HepG2 (cell line): ENCODE measurements around the gene ITPR1. TPM values are rescaled to one million over a fixed set of nuclear protein-coding genes. Genes with fewer than 3 reads are reported as not detected.

Experiments
- ESRRA ChIP-seq: sonication (generic); formaldehyde crosslinking; IDR thresholded peaks from 2 replicates; pipeline ENCODE4 v1.5.1; 2020; ENCODE audit warnings: mild to moderate bottlenecking, low read depth, missing genetic modification reagents
- HNF4G ChIP-seq, 2 experiments: sonication (generic) in 1 of 2; formaldehyde crosslinking in 1 of 2; IDR thresholded peaks; 2 replicates each; pipeline versions ENCODE4 v1.4.0 to v1.6.1; 2011 to 2020; ENCODE audit warnings: borderline replicate concordance in 2 of 2, low read depth in 2 of 2, mild to moderate bottlenecking in 2 of 2, low read length in 1 of 2, missing genetic modification reagents in 1 of 2, moderate library complexity in 1 of 2
- RERE ChIP-seq: IDR thresholded peaks from 2 replicates; pipeline ENCODE4 v1.6.1; 2016; ENCODE audit warnings: low read depth, missing genetic modification reagents, missing compliant biosample characterization
- RFX1 ChIP-seq: fragments of 450-650 bp; IDR thresholded peaks from 2 replicates; pipeline ENCODE4 v1.6.1; 2017
- SMARCE1 ChIP-seq: fragments of 450-650 bp; IDR thresholded peaks from 2 replicates; pipeline ENCODE4 v1.6.1; 2017; ENCODE audit warnings: borderline replicate concordance
- ZKSCAN5 ChIP-seq: sonication (generic); formaldehyde crosslinking; IDR thresholded peaks from 2 replicates; pipeline ENCODE4 v1.5.1; 2020; ENCODE audit warnings: mild to moderate bottlenecking, missing genetic modification reagents
- ZNF703 ChIP-seq: sonication (generic); formaldehyde crosslinking; IDR thresholded peaks from 2 replicates; pipeline ENCODE4 v1.5.1; 2020; ENCODE audit warnings: missing genetic modification reagents, mild to moderate bottlenecking, moderate library complexity, borderline replicate concordance
- ZSCAN29 ChIP-seq: sonication (generic); formaldehyde crosslinking; conservative IDR thresholded peaks from 2 replicates; pipeline ENCODE4 v1.4.0; 2020; ENCODE audit warnings: mild to moderate bottlenecking, missing genetic modification reagents
- ZZZ3 ChIP-seq: sonication (generic); formaldehyde crosslinking; IDR thresholded peaks from 2 replicates; pipeline ENCODE4 v1.4.0; 2020; ENCODE audit warnings: missing genetic modification reagents, mild to moderate bottlenecking, borderline replicate concordance
- polyA plus RNA-seq, 8 experiments: library from polyadenylated mRNA; depleted of rRNA in 3 of 8; stranded (reverse) in 7 of 8; unstranded in 1 of 8; fragments of >200 nt; fragmentation: Illumina TruSeq in 4 of 8; extraction: Trizol in 4 of 8; gene quantifications; 2 replicates each; pipeline versions ENCODE4 v1.2.1 to v1.2.3, GENCODE V29; 2011 to 2016; ENCODE audit warnings: low read depth in 4 of 8, missing spikeins in 1 of 8, mixed read lengths in 1 of 8; ENCODE audit not compliant: insufficient read depth in 1 of 8
- total RNA-seq, 5 experiments: library from RNA; depleted of rRNA; stranded (reverse); fragments of >200 nt; fragmentation: Illumina TruSeq; extraction: Trizol; gene quantifications; 2 replicates each; pipeline ENCODE4 v1.2.3, GENCODE V29; 2016; ENCODE audit warnings: low read depth in 1 of 5

The ITPR1 gene
- total and polyA plus RNA-seq, 2 of the 13 experiments (the other 11 are each of a cell fraction or from before 2014, with no cell fraction given) = 10.0 to 11.4 TPM

GRCh38 chr3:4580346-4581123 is 87.4 kb downstream of the ITPR1 start (continued):
- TF ChIP-seq ZSCAN29 (CRISPR knock-in tag) (no peak), RERE (CRISPR knock-in tag) (no peak), SMARCE1 (no peak), RFX1 (no peak), ESRRA (CRISPR knock-in tag) (no peak), ZNF703 (no peak), ZKSCAN5 (no peak), HNF4G (IDR thresholded peaks at IDR 0.05; ENCODE audit: borderline replicate concordance, low read depth, low read length) (no peak), HNF4G (CRISPR knock-in tag; IDR thresholded peaks at IDR 0.05; ENCODE audit: borderline replicate concordance, low read depth) (no peak), ZZZ3 (CRISPR knock-in tag) (no peak)
